ENCODE measurements around the gene ANKS1B.

DNA sequence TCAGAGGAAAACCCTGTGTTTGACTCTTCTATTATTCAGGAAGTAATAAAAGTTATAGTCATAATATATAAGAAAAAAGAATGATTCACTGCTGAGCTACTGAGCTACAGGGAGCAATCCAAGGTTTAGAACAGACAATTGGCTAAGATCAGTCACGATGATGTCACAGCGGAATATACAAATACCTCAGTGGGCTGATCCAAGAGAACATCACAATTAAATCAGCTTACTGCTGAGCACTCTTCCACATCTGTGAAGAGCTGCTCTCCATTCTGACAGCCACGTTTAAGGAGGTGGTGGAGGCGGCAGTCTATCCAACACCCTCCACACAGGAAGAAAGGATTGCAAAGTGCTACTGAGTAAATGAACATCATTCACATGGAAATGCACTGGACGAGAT is 1068.6 kb downstream of the ANKS1B start:
- TF ChIP-seq SUZ12 (IDR thresholded peaks at IDR 0.05; ENCODE audit: extremely low read depth, insufficient read depth, insufficient read length) (no peak), ZNF274 (IDR thresholded peaks at IDR 0.05; ENCODE audit: low read depth, low read length) (no peak)
